COLO829 (cell line): ENCODE results near the gene ARPIN.
A peak's percentile ranks its signal among the peaks of the same experiment; 100 is the strongest.
"Not testable (repeated sequence)": the region's sequence is repeated elsewhere in the genome, so short reads cannot be mapped to it uniquely, and the experiment has no call there.

Source experiments
- DNase-seq: peaks from one replicate; pipeline ENCODE4 v3.0.0; 2012; ENCODE audit warnings: low spot score

The ARPIN gene

DNA sequence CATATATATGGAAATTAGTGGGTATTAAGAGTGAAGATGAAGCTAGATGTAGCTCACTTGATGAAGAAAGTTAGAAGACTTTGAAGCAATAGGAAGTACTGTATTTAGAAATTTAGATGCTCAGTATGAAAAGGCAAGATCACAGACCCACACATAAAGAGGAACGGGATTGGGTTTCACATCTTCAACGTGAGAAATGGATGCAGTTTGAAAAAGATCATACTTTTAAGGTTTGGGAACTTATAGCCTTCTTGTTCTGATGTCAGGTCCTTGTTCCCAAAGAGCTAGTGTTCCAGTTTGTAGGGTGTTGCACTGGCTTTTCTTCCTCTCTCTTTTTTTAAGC lies 35.7 kb downstream of the ARPIN start:
- no peak for DNase-seq

DNA sequence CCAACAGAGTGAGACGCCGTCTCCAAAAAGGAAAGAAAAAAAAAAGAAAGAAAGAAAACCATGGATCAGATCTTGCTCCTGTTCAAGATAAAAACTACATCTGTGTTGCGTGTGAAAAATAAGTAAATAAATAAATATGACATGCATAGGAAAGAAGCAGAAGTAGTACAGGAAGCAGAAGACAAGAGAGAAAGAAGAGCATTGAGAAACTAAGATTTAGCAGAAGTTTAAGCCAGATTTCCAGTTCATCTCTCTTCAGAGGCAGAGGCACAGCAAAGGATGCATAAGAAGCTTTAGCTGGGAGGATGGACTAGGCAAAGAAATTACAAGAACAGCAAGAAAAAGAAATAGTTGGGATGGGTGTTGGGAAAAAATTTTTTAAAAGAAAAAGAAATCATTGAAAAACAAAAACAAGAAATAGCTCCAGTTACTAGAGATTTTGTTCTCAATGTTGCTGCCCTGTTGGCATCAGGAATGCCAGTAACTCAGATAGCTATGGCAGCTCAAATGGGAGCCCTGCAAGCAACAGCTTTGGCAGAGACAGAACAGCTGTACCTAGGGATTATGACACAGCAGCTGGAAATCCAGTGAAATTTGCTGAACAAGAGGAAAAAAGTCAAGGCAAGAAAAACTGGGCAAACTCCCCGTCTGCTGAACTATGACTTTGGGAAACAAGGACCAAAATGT lies 36.2 kb downstream of the ARPIN start:
- DNase-seq, result no peak

DNA sequence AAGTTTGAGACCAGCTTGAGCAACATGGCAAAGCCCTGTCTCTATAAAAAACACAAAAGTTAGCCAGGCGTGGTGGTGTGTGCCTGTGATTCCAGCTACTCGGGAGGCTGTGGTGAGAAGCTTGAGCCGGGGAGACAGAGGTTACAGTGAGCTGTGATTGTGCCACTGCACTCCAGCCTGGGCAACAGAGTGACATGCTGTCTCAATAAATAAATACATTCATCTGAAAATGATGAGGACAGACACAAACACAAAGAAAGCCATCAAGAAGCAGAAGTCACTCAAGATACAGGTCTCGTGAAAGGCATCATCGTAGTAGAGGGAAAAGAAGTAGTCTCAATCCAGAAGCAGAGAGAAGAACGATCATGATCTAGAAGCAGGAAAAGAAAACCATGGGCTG lies 37.0 kb downstream of the ARPIN start:
- no peak for DNase-seq

DNA sequence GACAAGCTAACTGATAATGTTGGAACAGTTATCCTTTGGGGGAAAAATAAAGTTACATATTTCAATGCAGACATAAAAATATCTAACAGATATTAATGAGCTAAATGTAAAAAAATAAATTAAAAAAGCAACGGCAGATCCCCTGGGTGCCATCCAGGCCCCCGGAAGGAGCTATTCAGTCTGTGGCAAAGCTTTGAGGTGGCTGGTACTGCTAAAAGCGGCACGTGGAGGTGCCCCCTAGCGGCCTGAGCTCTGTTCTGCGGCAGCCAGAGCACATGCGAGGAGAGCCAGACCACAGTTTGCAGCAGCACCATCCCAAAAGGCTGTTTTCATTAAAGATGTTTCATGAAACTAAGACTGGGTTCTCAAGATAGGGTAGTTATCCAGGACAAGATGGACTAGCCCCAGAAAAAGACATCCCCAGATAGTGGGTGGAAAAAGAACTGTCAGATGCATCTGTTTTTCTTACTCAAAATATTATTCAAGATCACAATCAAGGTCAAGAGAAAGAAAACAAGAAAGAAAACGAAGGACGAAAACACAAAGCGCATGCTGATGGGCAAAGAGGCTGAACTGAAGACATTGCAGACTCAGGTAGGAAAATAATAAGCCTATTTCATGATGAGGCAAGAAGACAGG lies 37.7 kb downstream of the ARPIN start:
- peak; percentile 79 for DNase-seq

DNA sequence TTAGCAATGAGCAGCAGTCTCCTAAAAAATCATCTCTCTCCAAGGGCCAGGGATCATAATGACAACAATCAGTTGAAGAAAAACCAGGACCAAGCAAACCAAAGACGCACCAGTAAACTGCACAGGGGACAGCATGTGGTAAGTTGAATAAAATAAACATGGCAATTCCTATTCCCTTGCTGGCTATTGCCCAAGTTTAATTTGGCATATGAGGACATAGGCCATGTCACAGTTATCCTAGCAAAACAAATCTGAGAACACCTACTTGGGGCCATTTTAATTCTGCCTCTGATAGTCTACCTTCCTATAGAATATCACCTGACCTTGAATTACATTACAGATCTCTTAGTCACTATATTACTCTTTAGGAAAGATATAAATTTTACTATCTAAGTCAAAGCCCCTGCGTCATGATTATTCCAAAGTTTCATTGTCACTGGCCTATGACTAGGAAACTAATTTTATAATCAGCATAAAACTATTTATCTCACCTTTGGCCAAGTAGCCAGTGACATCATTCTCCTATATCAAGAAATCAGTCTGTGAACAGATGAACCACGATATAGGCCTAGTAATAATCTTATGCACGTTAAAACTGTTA lies 42.0 kb downstream of the ARPIN start:
- no peak for DNase-seq

DNA sequence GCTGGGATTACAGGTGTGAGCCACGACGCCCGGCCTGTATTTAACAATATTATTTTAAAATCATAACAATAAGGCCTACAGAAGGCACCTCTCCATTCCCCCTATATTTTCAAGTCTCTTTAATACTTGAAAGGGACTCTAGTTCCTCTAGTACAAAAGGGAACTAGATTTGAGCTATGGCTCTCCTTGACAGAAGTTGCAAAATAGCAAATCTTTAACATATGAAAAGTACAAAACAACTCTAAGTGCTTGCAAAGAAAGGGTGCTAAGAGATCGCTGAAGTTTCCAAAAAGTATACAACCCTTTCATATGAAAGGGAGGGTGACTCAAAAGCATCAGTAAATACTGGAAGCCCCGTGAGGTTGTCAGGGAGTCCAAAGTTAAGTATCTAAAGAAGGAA lies 42.7 kb downstream of the ARPIN start:
- DNase-seq, result no peak

DNA sequence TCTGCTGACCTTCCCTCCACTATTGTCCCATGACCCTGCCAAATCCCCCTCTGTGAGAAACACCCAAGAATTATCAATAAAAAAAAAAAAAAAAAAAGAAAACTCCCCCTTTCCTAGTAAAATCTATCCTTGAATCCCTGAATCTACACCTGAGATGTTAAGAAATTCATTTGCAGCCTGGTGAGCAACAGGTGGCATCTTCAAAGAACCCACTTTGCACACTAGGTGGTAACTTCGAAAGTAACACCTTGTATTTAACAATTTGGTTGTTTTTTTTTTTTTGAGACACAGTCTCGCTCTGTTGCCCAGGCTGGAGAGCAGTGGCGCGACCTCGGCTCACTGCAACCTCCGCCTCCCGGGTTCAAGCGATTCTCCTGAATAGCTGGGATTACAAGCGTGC lies 43.3 kb downstream of the ARPIN start:
- not testable (repeated sequence) for DNase-seq

DNA sequence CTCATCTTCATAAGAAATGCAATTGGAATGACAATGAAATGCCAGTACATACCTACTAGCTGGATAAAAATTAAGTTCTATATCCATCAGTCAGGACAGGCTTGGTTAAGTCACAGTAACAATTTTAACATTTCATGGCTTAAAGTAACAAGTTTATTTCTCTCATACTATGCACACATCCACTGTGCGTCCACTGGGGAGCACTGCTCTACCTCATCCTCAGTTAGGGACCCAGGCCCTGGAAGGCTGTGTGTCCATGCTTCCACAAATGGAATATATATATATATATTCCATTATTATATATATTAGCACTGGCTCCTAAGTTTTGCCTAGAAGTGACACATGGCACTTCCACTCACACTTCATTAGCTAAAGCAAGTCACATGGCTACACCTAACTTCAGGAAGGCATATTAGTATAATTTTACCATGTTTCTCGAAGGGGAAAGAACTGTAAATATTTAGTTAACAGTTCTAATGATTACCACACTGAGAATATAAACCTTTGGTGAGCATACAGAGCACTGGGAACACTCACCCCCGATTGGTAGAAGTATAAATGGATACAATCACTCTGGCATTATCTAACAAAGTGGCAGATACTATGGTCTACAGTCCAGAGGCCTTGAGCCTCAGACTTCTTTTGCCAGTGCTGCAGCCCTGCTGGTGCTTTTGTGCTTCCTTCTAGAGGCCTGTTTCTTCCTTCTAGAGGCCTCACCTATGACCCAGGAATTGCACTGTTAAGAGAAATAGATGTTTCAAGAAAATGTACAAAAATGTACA lies 47.6 kb downstream of the ARPIN start:
- DNase-seq, result no peak

DNA sequence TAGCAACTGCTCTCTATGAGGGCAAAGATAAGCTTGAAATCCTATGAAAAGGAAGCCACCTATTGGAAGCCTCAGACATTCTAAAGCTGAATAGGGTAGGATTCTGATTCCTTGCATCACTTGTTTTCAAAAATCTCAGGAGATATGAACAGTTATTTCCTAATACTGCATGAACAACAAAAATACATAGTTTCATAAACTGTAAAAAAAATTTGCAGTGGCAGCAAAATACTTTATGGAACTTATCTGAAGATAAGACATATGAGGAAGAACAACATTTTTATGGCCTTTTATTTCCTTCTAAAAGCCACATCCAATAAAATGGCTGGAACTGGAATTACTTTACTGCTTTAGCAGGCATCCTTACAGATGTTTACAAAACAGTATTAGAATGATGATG lies 48.8 kb downstream of the ARPIN start:
- no peak for DNase-seq

DNA sequence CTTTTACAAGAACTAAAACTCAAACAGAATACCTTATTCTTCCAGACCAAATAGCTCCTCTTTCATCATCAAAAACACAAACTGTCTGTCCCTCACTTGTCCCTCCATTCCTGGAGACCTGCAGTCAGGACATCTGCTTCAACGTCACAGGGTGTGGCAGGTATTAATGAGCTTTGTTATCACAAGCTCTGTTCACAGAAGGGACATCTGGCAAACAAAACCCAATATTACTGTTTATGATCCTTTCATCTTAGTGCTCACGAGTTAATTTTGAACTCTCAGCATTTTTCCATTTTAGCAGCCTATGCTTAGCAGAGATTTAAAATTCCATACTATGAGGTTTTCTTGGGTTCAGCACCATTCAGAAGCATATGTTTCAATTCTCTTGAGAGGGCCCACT lies 51.9 kb downstream of the ARPIN start:
- DNase-seq, result no peak

DNA sequence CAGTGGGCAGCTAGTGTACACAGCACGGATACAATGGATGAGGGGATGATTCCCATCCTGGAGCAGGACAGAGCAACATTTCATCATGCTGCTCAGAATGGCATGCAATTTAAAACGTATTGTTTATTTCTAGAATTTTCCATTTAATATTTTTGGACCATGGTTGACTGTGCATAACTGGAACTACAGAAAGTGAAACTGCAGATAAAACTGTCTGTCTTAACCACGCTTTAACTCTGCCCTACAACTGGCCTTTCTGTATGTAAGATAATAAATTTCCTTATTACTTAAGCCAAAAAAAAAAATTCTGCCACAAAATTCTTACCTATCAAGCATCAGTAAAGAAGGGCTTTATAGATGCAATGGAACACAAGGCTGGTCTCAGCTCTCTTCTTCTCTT lies 52.3 kb downstream of the ARPIN start:
- DNase-seq, result no peak

DNA sequence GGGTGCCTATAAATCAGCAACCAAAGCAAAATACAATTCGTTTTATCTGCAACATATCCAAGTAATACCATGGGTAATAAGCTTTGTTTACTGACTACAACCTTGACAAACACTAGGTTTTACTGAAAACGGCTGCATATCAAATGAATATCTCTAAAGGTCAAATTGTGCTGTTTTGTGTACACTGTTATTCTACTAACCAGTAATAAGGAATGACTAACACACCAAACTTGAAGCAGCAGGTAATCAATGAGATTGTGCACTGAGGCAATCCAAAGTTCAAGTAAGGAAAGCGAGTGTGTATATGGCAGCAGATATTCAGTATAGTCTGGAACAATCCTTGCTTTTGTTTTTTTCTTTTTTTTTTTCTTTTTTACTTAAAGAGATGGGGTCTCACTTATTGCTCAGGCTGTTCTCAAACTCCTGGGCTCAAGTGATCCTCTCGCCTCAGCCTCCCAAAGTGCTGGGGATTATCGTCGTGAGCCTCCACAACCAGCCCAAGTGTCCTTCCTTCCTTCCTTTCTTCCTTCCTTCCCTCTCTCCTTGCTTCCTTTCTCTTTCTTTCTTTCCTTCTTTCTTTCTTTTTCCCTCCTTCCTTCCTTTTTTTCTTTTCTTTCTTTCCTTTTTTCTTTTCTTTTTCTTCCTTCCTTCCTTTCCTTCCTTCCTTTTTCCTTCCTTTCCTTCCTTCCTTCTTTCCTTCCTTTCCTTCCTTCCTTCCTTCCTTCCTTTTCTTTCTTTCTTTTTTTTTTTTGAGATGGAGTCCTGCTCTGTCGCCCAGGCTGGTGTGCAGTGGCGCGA lies 53.9 kb downstream of the ARPIN start:
- no peak for DNase-seq

DNA sequence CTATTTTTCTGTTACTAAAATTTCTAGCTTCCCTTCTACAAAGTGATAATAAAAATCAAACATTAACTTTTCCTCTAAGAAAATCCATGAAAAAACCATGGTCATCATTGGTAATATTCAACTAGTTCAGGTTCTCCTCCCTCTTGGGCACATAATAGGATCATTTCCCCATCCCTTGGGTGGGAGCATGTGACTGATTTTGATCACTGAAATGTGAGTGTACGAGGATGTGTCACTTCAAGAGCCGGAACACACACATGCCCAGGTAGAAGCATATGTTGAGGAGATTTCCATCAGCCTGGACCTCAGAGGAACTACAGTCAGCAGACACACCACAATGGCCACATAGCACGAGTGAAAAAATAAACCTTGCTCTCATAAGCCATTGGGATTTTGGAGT lies 55.1 kb downstream of the ARPIN start:
- DNase-seq, result no peak

DNA sequence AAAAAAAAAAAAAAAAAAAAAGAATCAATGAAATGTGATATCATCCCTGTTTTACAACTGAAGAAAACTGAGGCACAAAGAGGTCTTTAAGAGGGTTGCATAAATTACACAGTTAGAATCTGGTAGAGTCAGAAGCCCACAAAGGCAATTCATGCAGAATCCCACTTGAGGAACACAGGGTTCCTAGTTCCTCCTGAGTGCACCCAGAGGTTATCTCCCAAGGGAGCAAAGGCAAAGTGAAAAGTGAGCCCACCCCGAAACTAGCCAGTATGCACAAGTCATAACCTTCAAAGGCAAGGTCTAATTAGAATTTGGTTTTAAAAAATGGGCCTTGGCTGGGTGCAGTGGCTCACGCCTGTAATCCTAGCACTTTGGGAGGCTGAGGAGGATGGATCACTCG lies 56.8 kb downstream of the ARPIN start:
- peak; percentile 86 for DNase-seq

DNA sequence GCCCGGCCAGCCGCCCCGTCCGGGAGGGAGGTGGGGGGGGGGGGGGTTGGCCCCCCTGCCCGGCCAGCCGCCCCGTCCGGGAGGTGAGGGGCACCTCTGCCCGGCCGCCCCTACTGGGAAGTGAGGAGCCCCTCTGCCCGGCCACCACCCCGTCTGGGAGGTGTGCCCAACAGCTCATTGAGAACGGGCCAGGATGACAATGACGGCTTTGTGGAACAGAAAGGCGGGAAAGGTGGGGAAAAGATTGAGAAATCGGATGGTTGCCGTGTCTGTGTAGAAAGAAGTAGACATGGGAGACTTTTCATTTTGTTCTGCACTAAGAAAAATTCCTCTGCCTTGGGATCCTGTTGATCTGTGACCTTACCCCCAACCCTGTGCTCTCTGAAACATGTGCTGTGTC lies 57.9 kb downstream of the ARPIN start:
- not testable (repeated sequence) for DNase-seq

DNA sequence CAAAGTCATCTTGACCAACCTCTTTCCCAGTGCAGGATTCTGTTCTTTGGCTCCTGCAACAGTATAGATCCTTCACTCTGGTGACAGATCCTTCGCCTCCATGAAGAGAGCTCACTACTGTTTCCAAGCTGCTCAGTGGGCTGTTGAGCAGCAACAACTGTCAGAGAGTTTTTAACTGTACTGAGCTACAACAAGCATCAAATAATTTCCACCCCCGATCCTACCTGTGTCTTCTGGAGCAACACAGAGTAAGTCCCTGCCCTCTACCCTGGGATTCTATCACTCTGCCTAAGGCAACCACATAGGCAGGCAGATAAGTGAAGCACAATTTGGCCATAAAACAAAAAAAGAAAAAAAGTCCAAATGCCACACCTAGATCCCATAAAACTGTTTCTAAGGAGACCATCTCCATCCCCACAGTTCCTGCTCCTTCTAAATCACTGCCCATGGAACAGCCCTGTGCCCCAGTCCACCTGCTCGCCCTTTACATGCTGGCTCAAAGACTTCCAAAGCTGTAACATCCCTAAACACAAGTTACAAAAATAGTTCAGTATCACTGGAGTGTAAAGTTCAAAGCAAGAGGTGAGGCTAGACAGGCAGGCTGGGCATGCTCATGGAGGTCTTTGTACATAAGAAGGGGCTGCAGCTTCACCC lies 60.3 kb downstream of the ARPIN start:
- no peak for DNase-seq

DNA sequence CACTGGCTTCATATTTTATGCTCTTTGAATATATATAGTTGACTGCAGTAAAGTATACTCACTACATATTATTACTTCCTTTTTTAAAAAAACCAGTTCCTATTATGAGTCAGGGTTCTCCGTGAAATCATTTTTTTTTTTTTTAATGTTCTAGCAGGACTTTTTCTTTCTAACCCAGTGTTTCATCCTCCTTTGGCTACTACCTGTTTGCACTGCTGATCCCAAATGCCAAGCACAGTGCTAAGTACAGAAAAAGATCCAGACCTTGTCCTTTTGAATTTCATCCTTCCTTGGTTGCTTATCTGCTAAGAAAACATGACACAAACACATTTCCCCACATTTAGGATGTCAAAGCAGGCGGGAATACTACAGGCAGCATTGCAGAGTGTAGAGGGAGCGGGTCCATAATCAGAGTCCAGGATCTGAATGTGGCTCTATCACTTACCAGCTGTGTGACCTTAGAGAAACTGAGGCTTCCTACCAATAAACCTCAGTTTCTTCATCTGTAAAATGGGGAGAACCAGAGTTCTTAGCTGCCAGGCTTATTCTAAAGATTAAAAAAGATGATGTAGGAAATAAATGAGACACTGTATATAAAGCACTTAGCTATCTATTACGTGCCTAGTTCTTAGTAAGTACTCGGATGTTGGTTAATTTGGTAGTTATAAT lies 60.9 kb downstream of the ARPIN start:
- DNase-seq, result no peak

DNA sequence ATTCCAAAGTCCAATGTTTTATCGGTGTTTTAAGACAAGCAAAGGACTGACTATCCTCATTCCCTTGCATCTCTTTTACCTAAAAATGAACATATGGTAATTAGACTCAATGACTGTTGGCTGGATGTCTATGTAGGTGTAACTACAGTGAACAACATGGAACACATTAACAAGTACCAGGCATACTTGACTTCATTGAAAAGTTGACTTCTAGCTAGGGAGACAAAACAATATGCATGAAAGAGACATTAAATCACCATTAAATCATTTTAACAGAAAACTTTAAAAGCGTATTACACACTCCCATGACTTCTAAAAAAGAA lies 63.8 kb downstream of the ARPIN start:
- DNase-seq, result no peak

DNA sequence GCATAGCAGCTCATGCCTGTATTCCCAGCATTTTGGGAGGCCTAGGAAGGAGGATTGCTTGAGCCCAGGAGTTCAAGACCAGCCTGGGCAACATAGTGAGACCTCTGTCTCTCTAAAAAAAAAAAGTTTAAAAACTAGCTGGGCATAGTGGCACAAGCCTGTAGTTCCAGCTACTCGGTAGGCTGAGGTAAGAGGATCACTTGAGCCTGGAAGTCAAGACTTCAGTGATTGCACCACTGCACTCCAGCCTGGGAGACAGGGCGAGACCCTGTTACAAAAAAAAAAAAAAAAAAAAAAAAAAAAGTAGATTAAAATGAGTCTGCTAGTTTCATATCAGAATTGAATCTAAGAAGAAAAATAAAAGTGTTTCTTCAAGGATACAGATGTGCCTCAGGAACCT lies 65.7 kb downstream of the ARPIN start:
- no peak for DNase-seq

DNA sequence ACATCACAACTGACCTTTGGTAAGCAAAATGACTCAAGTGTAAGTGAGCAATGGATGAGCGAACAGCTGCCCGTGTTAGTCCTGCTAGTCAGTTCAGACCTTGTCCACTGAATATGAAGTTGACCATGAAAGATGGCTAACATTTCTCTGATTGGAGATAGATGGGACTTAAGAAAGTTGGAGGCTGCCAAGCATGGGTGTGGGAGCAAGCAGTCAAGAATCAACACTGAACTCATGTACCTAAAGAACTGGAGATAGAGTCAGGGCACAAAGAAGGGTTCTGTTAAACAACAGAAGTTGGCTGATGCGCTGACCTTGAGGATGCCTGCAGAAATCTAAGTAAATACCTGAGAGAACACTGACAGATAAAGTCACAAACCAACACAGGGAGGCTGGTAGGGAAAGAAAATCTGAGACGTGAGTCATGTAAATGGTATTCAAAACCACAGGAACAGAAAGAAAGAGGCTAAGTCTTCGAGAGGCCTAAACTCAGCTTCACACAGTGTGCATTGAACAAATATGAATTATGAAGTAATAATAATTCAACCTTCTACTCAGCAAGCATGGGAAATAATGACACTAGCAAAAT lies 67.4 kb downstream of the ARPIN start:
- DNase-seq, result peak; percentile 89
